Neural cell (in vitro differentiated cells): ENCODE results near the gene DAGLB. TPM values are rescaled to one million over a fixed set of nuclear protein-coding genes. Genes with fewer than 3 reads are reported as not detected.
A peak's percentile ranks its signal among the peaks of the same experiment; 100 is the strongest.

Experiments used
- H2AFZ ChIP-seq: fragments of 200-600, 300-800 bp; sonication (generic), shearing (Covaris generic); 2 replicates; pipeline ENCODE4 v1.6.0; 2014; ENCODE audit warnings: low read depth, mild to moderate bottlenecking, antibody characterized with exemption, low read length, moderate library complexity
- H3F3A ChIP-seq: fragments of 200-600 bp; shearing (Covaris generic); 2 replicates; pipeline ENCODE4 v1.6.1; 2016; ENCODE audit warnings: mild to moderate bottlenecking, moderate library complexity, mixed read lengths, antibody characterized with exemption, low read length; ENCODE audit not compliant: insufficient read depth, poor library complexity, severe bottlenecking
- H3K27ac ChIP-seq: fragments of 200-600, 300-800 bp; sonication (generic), shearing (Covaris generic); 2 replicates; pipeline ENCODE4 v1.5.1; 2014; ENCODE audit warnings: mild to moderate bottlenecking, low read length, moderate library complexity
- H3K27me3 ChIP-seq: fragments of 300-800, 200-600 bp; sonication (generic), shearing (Covaris generic); 2 replicates; pipeline ENCODE4 v1.6.0; 2014; ENCODE audit warnings: mild to moderate bottlenecking, low read depth, low read length, moderate library complexity; ENCODE audit not compliant: insufficient read depth
- H3K36me3 ChIP-seq: fragments of 300-800, 200-600 bp; sonication (generic), shearing (Covaris generic); 2 replicates; pipeline ENCODE4 v1.5.1; 2014; ENCODE audit warnings: mild to moderate bottlenecking, antibody characterized with exemption, low read length, moderate library complexity; ENCODE audit not compliant: insufficient read depth
- H3K4me2 ChIP-seq: fragments of 300-800, 200-600 bp; sonication (generic), shearing (Covaris generic); 2 replicates; pipeline ENCODE4 v1.6.0; 2014; ENCODE audit warnings: mild to moderate bottlenecking, low read length
- H3K4me3 ChIP-seq: fragments of 300-800, 200-600 bp; sonication (generic), shearing (Covaris generic); 2 replicates; pipeline ENCODE4 v1.5.1; 2014; ENCODE audit warnings: mild to moderate bottlenecking, low read length, moderate library complexity
- H3K79me2 ChIP-seq: fragments of 200-600 bp; shearing (Covaris generic); replicated peaks from 2 replicates; pipeline ENCODE4 v1.6.0; 2014; ENCODE audit warnings: mild to moderate bottlenecking, low read length, moderate library complexity; ENCODE audit not compliant: insufficient read depth
- H3K9ac ChIP-seq: fragments of 300-800, 200-600 bp; sonication (generic), shearing (Covaris generic); 2 replicates; pipeline ENCODE4 v1.6.1; 2016; ENCODE audit warnings: mild to moderate bottlenecking, low read length, mixed read lengths
- H3K9me2 ChIP-seq: fragments of 200-600 bp; shearing (Covaris generic); 2 replicates; pipeline ENCODE4 v1.6.1; 2016; ENCODE audit warnings: mild to moderate bottlenecking, low read length, mixed read lengths; ENCODE audit not compliant: insufficient read depth
- H3K9me3 ChIP-seq: fragments of 200-600, 300-800 bp; sonication (generic), shearing (Covaris generic); 2 replicates; pipeline ENCODE4 v1.6.1; 2016; ENCODE audit warnings: mild to moderate bottlenecking, mixed run types, low read length, moderate library complexity, mixed read lengths
- H4K20me1 ChIP-seq: fragments of 200-600 bp; shearing (Covaris generic); 2 replicates; pipeline ENCODE4 v1.6.1; 2016; ENCODE audit warnings: mild to moderate bottlenecking, mixed run types; ENCODE audit not compliant: insufficient read depth
- EP300 ChIP-seq: fragments of 450-650 bp; conservative IDR thresholded peaks from 2 replicates; pipeline ENCODE4 v1.6.1; 2014; ENCODE audit warnings: antibody characterized with exemption, mild to moderate bottlenecking, moderate library complexity; ENCODE audit not compliant: poor library complexity, severe bottlenecking
- EZH2 ChIP-seq: fragments of 200-600, 300-800 bp; shearing (Covaris generic), sonication (generic); IDR thresholded peaks from 2 replicates; pipeline ENCODE4 v1.6.1; 2014; ENCODE audit warnings: antibody characterized with exemption, low read length, borderline replicate concordance, mild to moderate bottlenecking; ENCODE audit not compliant: insufficient read depth, poor library complexity, severe bottlenecking
- MXI1 ChIP-seq: fragments of 450-650 bp; conservative IDR thresholded peaks from 2 replicates; pipeline ENCODE4 v1.6.1; 2014; ENCODE audit warnings: antibody characterized with exemption, mild to moderate bottlenecking; ENCODE audit not compliant: poor library complexity, severe bottlenecking
- POLR2AphosphoS5 ChIP-seq: IDR thresholded peaks from 2 replicates; pipeline ENCODE4 v1.6.1; 2012
- RAD21 ChIP-seq: fragments of 450-650 bp; conservative IDR thresholded peaks from 2 replicates; pipeline ENCODE4 v1.6.1; 2014; ENCODE audit warnings: antibody characterized with exemption, mild to moderate bottlenecking, moderate library complexity
- SMC3 ChIP-seq: fragments of 450-650 bp; conservative IDR thresholded peaks from 2 replicates; pipeline ENCODE4 v1.6.1; 2014; ENCODE audit warnings: antibody characterized with exemption, mild to moderate bottlenecking, moderate library complexity; ENCODE audit not compliant: poor library complexity
- TAF1 ChIP-seq: IDR thresholded peaks from 2 replicates; pipeline ENCODE4 v1.6.1; 2012; ENCODE audit warnings: low read depth
- polyA plus RNA-seq: library from polyadenylated mRNA; depleted of rRNA; stranded (reverse); fragments of >200 nt; gene quantifications from 2 replicates; pipeline ENCODE4 v1.2.3, GENCODE V29; 2014
- TF ChIP-seq, protein P1 (sequence below): fragments of 450-650 bp; IDR thresholded peaks from 2 replicates; pipeline ENCODE4 v1.5.1; 2014; ENCODE audit warnings: antibody characterized with exemption, mild to moderate bottlenecking, moderate library complexity; ENCODE audit not compliant: poor library complexity, severe bottlenecking
- TF ChIP-seq, protein P2 (sequence below): IDR thresholded peaks from 2 replicates; pipeline ENCODE4 v1.6.1; 2012; ENCODE audit warnings: borderline replicate concordance

The DAGLB gene
- polyA plus RNA-seq, 1 donor from 2014 or later: 32.3 TPM

DNA sequence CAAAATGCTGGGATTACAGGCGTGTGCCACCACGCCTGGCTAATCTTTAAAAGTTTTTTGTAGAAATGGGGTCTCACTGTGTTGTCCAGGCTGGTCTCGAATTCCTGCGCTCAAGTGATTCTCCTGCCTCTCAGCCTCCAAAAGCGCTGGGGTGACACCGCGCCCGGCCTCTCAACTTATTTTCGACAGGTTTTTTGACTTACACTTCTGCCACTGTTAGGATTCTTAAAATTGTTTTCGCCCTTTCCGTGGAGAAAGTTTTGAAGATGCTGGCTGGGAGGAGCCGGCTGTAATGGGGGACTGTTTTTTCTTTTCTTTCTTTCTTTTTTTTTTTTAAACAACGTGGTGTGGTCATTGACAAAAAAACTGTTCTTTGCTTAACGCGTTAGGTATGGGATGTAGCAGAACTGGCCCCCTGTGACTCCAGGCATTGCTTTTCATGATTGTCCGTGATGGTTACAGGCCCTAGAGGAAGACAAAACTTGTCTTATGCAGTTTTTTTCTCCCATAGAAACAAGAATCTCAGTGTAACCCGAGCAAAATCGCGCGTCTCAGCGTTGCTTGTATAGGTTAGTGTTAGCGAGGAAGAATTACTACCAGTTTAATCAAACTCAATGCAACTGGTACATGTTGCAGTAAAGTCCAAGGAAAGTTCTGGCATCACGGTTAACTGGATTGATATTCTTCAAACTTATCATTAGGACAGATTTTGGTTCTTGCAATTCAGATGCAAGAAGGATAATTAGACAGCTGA lies 72.2 kb downstream of the DAGLB start:
- no peaks in the 10 kb centered on the region for H3K9me3 ChIP-seq
- peak overlapping the region; percentile 91 for H3K4me2 ChIP-seq
- peak overlapping the region; percentile 76 for H3K9ac ChIP-seq
- H3K79me2 ChIP-seq: peaks cover 55% of the 10 kb centered on the region
- H3K4me3 ChIP-seq: peak overlapping the region; percentile 77
- no peaks in the 10 kb centered on the region for H3K9me2 ChIP-seq
- H3K27me3 ChIP-seq: no peaks in the 10 kb centered on the region
- H2AFZ ChIP-seq: no peak overlapping the region
- peak overlapping the region; percentile 52 for H3K27ac ChIP-seq
- no peak for TF ChIP-seq POLR2AphosphoS5
- no peak for TF ChIP-seq EZH2
- TF ChIP-seq, protein P1, sequence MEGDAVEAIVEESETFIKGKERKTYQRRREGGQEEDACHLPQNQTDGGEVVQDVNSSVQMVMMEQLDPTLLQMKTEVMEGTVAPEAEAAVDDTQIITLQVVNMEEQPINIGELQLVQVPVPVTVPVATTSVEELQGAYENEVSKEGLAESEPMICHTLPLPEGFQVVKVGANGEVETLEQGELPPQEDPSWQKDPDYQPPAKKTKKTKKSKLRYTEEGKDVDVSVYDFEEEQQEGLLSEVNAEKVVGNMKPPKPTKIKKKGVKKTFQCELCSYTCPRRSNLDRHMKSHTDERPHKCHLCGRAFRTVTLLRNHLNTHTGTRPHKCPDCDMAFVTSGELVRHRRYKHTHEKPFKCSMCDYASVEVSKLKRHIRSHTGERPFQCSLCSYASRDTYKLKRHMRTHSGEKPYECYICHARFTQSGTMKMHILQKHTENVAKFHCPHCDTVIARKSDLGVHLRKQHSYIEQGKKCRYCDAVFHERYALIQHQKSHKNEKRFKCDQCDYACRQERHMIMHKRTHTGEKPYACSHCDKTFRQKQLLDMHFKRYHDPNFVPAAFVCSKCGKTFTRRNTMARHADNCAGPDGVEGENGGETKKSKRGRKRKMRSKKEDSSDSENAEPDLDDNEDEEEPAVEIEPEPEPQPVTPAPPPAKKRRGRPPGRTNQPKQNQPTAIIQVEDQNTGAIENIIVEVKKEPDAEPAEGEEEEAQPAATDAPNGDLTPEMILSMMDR: no peak
- TF ChIP-seq EP300: no peak
- TF ChIP-seq TAF1: no peak
- no peak for TF ChIP-seq MXI1
- TF ChIP-seq, protein P2, sequence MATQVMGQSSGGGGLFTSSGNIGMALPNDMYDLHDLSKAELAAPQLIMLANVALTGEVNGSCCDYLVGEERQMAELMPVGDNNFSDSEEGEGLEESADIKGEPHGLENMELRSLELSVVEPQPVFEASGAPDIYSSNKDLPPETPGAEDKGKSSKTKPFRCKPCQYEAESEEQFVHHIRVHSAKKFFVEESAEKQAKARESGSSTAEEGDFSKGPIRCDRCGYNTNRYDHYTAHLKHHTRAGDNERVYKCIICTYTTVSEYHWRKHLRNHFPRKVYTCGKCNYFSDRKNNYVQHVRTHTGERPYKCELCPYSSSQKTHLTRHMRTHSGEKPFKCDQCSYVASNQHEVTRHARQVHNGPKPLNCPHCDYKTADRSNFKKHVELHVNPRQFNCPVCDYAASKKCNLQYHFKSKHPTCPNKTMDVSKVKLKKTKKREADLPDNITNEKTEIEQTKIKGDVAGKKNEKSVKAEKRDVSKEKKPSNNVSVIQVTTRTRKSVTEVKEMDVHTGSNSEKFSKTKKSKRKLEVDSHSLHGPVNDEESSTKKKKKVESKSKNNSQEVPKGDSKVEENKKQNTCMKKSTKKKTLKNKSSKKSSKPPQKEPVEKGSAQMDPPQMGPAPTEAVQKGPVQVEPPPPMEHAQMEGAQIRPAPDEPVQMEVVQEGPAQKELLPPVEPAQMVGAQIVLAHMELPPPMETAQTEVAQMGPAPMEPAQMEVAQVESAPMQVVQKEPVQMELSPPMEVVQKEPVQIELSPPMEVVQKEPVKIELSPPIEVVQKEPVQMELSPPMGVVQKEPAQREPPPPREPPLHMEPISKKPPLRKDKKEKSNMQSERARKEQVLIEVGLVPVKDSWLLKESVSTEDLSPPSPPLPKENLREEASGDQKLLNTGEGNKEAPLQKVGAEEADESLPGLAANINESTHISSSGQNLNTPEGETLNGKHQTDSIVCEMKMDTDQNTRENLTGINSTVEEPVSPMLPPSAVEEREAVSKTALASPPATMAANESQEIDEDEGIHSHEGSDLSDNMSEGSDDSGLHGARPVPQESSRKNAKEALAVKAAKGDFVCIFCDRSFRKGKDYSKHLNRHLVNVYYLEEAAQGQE: no peak
- TF ChIP-seq RAD21: no peak
- TF ChIP-seq SMC3: no peak
- no peaks in the 10 kb centered on the region for H3F3A ChIP-seq
- no peaks in the 10 kb centered on the region for H4K20me1 ChIP-seq
- no peaks in the 10 kb centered on the region for H3K36me3 ChIP-seq

DNA sequence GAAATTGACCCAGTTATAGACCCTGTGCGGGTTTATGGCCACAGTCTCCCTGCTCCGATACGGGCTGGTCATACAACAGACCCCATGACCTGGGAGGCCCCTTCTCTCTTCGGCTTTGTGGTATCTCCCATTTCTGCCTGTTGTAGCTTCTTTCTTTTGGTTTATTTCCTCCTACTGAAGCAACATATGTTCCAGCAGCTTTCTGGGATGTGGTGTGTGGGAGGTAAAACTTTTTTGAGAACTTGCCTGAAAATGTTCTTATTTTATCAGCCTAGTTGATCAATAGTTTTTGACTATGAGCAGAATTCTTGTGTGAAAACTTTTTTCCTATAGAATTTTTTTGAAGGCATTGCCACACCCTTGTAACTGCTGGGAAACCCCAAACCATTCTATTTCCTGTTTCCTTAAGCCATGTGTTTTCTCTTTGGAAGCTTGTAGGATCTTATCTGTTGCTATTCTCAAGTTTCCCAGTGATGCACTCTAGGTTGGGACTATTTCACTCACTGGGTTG lies 80.0 kb downstream of the DAGLB start:
- no peaks in the 10 kb centered on the region for H3K79me2 ChIP-seq
- TF ChIP-seq TAF1 (no peak), RAD21 (no peak), SMC3 (no peak), EZH2 (no peak), POLR2AphosphoS5 (no peak), EP300 (no peak), MXI1 (no peak)
- TF ChIP-seq, protein P2: no peak
- TF ChIP-seq, protein P1: no peak
- no peaks in the 10 kb centered on the region for H3K9me2 ChIP-seq
- no peaks in the 10 kb centered on the region for H3K36me3 ChIP-seq
- no peak overlapping the region for H3K27ac ChIP-seq
- no peaks in the 10 kb centered on the region for H4K20me1 ChIP-seq
- H3K4me3 ChIP-seq: no peak overlapping the region
- H3F3A ChIP-seq: no peaks in the 10 kb centered on the region
- H3K9ac ChIP-seq: no peak overlapping the region
- no peak overlapping the region for H2AFZ ChIP-seq
- H3K9me3 ChIP-seq: no peaks in the 10 kb centered on the region
- no peaks in the 10 kb centered on the region for H3K27me3 ChIP-seq
- H3K4me2 ChIP-seq: no peak overlapping the region
